Measurements from ENCODE around the gene CDH12. TPM values are rescaled to one million over a fixed set of nuclear protein-coding genes. Genes with fewer than 3 reads are reported as not detected.
"Not testable (repeated sequence)": the region's sequence is repeated elsewhere in the genome, so short reads cannot be mapped to it uniquely, and the experiment has no call there.

CDH12 gene
- total RNA-seq, 1 experiment from 2014 or later = 0.22 TPM

DNA sequence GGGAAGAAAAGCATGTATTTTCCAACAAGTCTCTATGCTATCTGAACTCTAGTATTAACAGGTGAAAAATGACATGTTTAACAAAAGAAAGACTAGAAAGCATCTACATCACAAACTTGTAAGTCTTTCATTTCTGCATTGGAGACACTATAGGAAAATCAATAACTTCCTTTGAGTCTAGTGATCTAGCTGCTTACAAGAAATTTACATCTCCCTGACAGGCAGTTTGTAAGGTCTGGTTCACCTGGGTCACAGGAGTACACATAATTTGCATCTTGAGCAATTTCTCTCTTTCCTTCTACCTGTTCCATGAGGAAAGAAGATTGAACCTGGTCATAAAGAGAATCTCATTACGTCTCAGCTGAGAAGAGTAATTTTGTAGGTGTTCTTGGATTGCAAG, 696.2 kb downstream of the CDH12 start:
- not testable (repeated sequence) for DNase-seq (ENCODE audit: low read depth)

- not testable (repeated sequence) for DNase-seq (ENCODE audit: low read depth)
These were observed 698.4 kb downstream of the CDH12 start for GRCh38 chr5:22154779-22155178.

- DNase-seq (ENCODE audit: low read depth) = not testable (repeated sequence)
These were observed 701.3 kb downstream of the CDH12 start for GRCh38 chr5:22151801-22152200.

GRCh38 chr5:22140418-22140817, 712.7 kb downstream of the CDH12 start:
- DNase-seq (ENCODE audit: low read depth) = not testable (repeated sequence)

GRCh38 chr5:22139662-22140300, 713.4 kb downstream of the CDH12 start:
- not testable (repeated sequence) for DNase-seq (ENCODE audit: low read depth)

GRCh38 chr5:22111320-22111719, 741.8 kb downstream of the CDH12 start:
- DNase-seq (ENCODE audit: low read depth) = no peak

GRCh38 chr5:22109315-22109714, 743.8 kb downstream of the CDH12 start:
- no peak for DNase-seq (ENCODE audit: low read depth)

DNA sequence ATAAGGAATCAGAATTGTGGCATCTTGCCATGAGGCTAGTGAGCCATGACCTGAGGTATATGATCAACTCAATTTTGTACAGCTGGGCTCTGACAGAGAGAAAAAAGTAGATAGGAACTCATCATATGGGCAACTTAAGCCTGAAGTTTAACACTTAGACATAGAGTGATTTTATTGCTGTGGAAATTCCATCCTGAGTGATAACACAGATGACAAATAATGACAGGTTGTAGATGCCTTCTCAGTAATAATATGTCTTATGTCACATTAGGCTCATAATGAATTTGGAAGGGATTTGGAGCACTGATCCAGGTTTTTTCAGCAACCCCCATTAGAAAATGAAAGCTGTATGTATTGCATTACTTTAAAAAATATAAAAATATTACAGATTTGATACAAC, 744.6 kb downstream of the CDH12 start:
- no peak for DNase-seq (ENCODE audit: low read depth)

GRCh38 chr5:22102823-22103359, 750.3 kb downstream of the CDH12 start:
- DNase-seq (ENCODE audit: low read depth) = no peak

- no peak for DNase-seq (ENCODE audit: low read depth)
These were observed 764.6 kb downstream of the CDH12 start for GRCh38 chr5:22088517-22088916.

DNA sequence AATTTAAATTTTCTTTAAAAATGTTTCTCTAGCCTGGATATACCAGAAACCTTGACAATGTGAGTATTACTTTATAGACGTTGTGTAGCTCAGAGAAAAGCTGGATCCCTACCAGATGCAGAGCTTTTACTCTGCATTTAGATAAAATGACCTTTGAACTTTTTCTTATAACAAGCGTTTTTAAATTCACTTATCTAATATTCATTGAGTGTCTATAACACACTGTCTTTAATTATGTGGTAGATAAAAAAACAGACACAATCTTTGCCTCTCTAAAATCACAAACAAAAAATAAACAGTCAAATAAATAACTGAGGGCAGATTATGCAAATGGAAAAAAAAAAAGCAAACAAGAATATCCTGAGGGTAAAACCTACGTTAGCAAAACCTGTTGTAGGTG, 773.6 kb downstream of the CDH12 start:
- DNase-seq (ENCODE audit: low read depth) = no peak

- DNase-seq (ENCODE audit: low read depth) = no peak
These were observed 774.1 kb downstream of the CDH12 start for GRCh38 chr5:22079002-22079401.

GRCh38 chr5:22076586-22076985, 776.6 kb downstream of the CDH12 start:
- no peak for DNase-seq (ENCODE audit: low read depth)

DNA sequence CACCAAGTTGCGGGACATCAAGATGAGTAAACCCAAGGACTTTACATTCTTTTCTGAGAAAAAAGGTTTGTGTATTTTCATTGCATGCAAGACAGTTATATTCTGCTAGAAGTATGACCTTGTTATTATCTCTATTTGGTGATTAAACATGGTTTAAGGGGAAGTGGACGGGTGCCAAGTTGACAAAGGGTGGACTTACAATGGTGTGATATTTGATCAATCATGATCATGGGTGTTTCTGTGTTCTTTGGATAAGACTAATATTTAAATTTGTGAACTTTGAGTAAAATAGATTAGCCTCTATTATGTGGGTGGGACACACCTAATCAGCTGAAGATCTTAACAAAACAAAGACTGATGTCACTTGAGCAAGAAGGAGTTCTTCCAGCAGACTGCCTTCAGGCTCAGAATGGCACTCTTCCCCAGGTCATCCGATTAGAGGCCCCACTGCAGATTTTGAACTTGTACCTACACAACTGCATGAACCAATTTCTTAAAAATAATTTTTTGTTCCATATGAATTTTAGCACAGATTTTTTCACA, 782.9 kb downstream of the CDH12 start:
- DNase-seq (ENCODE audit: low read depth) = no peak

DNA sequence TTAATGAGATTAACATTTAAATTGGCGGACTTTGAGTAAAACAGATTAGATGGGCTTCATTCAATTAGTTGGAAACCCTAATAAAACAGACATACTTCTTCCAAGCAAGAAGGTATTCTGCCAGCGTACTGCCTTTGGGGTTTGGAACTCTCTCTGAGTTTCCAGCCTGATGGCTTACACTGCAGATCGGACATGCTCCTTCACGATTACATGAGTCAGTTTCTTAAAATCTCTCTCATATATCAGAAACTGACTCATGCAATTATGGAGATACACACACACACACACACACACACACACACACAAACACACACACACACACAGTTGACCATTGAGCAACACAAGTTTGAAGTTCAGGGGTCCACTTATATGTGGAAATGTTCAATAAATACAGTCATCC, 789.4 kb downstream of the CDH12 start:
- DNase-seq (ENCODE audit: low read depth) = no peak

GRCh38 chr5:22058620-22059019, 794.5 kb downstream of the CDH12 start:
- no peak for DNase-seq (ENCODE audit: low read depth)

DNA sequence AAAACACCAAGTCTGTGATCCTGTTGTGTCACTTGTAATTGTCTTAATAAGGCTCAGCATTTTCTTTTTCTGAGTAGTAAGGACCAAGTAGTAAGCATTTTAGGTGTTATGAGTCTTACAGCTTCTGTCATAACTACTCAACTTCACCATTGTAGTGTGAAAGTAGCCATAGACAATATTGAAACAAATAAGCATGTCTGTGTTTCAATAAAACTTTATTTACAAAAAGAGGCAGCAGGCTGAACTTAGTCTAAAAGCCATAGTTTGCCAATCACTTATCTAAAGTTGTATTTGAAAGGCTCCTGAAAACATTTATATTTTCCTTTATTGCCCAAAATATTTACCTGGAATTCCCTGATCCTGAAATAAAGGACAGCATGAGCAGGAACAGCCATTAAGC, 796.1 kb downstream of the CDH12 start:
- no peak for DNase-seq (ENCODE audit: low read depth)

- DNase-seq (ENCODE audit: low read depth) = no peak
These were observed 796.5 kb downstream of the CDH12 start for GRCh38 chr5:22056601-22057000.

DNA sequence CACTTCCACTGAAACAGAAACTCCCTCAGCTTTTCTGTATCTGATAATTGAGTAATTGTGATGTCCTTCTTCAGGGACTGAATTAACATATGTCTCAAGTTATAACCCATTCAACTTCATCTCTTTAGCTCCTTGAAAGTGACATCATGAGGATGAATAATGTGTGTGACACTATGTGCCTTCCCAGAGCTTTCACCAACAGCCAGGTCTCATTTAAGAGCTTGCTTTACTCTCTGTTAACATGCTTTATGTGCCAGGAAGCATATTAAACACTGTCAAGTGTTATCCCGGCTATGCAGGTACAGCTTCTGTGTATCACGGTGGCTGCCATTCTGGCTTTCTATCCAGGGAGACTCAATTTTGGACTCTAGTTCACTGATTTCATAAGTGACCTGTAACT, 799.9 kb downstream of the CDH12 start:
- DNase-seq (ENCODE audit: low read depth) = no peak

- DNase-seq (ENCODE audit: low read depth) = no peak
These were observed 801.3 kb downstream of the CDH12 start for GRCh38 chr5:22051881-22052280.

- no peak for DNase-seq (ENCODE audit: low read depth)
These were observed 802.2 kb downstream of the CDH12 start for GRCh38 chr5:22050931-22051330.

DNA sequence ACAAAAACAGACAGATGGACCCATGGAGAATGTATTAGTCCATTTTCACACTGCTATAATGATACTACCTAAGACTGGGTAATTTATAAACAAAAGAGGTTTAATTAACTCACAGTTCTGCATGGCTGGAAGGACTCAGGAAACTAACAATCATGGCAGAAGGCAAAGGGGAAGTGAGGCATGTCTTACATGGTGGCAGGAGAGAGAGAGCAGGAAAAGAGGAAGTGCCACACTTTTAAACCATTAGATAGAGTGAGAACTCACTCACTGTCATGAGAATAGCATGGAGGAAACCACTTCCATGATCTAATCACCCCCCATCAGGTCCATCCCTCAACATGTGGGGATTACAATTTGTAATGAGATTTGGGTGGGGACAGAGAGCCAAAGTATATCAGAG, 808.9 kb downstream of the CDH12 start:
- no peak for DNase-seq (ENCODE audit: low read depth)

DNA sequence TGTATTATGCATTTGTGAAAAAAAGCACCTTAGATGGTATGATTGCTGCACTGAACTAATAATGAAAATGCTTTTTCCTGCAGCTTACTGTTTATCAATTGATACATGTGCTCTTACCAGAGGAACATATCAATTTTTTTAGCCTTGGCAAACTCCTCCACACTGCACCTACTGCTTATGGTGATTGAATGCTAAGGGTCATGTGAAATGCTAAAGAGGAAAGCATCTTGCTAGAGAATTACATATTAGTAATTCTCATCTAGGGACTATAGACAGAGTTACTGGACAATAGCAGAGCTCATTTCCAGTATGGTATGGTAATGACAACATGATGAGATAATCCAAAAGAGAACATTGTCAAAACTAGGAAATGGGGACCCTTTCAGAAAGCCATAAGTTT, 817.1 kb downstream of the CDH12 start:
- no peak for DNase-seq (ENCODE audit: low read depth)

GRCh38 chr5:22033066-22033465, 820.1 kb downstream of the CDH12 start:
- DNase-seq (ENCODE audit: low read depth) = no peak

Data from M059J (cell line).